ENCODE measurements around the gene DGKG. TPM values are rescaled to one million over a fixed set of nuclear protein-coding genes. Genes with fewer than 3 reads are reported as not detected.
A peak's percentile ranks its signal among the peaks of the same experiment; 100 is the strongest.

The DGKG gene
- total RNA-seq, 1 experiment from 2014 or later = 12.0 TPM

DNA sequence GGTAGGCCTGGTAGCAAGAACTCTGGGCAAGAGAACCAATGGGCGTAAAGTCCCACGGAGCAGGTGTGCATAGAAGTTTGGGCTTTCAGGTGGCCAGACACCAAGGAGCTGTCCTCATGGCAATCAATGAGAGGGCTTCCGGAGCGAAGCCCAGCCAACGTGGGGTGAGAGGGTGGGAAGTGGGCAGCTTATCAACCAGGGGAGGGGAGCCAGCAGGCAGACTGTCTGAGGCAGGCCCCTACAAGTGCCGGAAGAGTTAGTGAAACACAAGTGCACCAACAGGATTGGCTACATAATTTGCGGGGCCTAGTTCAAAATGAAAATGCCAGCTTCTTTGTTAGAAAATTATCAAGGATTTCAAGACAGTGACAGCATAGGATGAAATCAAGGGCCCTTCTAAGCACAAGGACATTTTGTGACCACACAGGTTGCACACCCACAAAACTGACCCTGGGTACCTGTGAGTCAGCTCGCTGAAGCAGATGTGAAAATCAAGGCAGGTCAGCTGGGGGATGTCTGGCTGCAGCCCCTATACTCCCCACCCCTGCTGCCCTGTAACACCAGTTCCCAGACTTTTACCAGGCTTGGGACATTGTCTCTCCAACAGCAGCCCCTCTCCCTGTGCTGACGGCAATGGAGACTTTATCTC, 151.1 kb downstream of the DGKG start:
- DNase-seq (ENCODE audit: low spot score) = no peak

DNA sequence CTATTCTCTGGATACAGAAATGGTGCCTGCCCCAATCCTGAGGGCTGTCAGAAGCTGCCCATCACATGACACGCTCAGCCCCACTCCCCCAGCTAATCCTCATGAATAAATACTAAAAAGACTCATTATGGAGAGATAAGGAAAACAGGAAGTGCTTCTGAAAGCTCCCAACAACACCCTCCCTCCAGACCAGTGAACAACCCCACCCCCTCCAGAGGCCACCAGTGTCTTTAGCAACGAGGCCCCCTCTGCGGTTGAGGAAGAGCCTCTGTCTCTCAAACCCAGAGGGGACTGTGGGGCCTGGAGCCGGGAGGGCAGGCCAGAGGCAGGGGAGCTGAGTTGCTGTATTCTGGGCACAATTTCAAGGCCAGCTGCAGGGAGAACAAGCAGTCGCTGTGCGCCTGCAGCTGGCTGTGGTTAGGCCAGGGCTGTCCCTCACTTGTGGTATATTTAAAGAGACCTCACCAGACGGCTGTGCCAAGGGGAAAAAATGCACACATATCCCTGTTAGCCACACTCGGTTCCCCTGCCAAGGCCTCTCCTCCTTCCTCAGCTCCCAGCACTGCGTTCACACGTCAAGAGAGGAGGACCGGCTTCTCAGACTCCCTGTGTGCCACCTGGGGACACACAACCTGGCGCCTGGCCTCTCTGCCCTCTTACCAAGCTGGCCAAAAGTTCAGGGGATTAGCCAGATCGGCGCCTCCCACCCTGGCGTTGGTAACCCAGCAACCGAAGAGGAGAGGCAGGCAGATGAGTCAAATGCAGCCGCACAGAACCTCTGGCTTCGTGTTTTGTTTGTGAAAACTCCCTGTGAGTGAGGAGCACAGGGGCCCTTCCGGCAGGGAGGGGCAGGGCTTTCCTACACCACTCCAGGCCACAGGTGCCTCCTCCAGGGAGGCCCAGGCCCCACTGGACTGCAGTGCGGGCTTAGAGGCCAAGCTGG, 152.0 kb downstream of the DGKG start:
- peak; percentile 90 for DNase-seq (ENCODE audit: low spot score)

DNA sequence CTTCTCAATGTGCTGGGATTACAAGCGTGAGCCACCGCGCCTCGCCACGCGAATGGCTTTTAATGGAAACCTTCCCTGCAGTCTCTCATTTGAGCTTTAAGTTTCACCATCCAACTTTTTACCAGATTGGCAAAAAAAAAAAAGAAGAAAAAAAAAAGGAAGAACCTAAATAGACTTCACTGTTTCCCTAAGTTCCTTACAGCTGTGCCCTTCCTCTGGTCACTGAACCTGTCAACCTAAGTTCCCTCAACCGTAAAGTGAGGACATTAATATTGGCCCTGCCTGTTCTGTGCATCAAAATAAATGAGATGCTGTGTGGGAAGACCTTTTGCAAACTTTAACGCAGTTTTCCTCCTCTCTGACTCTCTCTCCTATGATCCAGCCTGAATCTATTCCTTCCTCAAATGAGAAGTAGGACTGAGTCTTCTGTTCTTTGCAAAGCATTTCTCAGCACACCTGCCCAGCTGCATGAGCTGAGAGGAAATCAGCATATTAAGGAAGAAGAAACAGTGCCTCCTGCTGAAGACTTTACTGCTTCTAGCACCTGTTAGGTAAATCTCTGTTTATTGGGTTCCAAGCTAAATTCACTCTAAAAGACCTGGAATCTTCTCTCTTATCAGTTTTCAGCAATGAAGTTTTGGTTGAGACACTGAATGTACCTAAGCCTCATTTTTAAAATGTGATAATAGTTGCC, 153.6 kb downstream of the DGKG start:
- no peak for DNase-seq (ENCODE audit: low spot score)

DNA sequence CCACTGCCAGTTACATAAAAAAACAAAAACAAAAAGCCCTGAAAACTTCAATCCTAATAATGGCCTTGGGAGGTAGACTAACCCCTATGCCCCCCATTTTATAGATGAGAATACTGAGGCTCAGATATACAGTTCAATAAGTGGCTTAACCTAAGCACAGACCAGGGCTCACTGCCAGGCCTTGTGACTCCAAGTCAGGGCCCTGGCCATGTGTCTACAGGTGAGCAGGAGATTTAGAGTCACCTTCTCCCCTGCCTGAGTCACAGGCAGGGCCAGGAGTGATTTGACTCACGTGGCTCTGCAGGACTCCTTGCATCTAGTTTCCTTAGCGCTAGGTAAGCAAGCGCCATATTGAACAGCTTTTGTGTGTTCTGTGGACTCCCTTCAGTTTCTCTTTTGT, 154.5 kb downstream of the DGKG start:
- no peak for DNase-seq (ENCODE audit: low spot score)

DNA sequence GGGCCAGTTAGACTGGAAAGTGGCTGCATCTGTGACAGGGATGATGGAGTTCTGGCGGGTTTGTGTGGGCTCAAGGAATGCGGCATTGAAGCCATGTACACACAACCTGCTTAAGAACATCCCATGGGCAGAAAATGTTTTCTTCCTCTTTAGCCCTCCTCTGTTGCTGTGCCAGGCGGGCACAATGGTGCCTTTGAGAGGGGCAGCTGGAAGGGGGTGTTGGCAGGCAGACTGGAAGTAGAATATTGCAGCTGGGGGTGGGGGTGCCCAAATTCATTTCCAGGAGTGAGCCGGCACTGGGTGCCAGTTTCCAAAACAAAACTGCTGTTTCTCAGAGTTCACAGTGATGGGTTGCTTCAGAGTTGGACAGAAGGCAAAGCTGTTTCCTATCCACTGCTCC, 161.3 kb downstream of the DGKG start:
- no peak for DNase-seq (ENCODE audit: low spot score)

DNA sequence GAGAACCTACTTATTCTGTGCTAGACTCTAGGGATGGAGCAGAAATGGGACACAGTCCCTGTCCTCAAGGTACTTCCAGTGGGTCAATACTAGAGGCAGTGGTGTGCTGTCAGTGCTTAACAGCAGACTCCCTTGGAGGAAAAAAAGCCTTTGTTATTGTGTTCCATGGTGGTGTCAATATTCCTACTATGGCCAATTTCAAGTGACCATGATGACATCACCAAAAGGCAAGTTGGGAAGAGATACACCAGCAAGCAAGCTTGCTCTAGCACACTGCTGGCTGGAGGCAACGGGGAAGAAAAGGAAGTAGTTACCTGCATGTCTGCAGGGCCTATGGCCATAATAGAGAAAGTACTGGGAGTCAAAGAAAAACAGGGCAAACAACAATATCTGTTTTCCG, 163.6 kb downstream of the DGKG start:
- no peak for DNase-seq (ENCODE audit: low spot score)

DNA sequence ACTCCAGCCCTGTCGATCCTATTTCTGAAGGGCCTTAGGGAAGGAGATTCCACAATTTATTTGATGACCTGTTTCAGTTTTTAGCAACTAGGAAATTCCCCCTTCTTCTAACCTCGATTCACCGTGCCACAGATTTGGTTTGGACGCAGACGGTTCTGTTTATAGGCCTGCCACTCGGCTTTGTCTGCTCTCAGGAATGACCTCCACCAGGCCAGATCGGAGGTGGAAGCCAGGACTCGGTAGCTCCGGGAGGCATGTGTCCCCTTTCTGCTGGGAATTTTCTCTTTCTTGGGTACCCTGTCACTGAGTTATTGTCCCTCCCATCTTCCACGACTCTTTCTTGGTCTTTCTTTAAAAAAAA, 167.6 kb downstream of the DGKG start:
- no peak for DNase-seq (ENCODE audit: low spot score)

DNA sequence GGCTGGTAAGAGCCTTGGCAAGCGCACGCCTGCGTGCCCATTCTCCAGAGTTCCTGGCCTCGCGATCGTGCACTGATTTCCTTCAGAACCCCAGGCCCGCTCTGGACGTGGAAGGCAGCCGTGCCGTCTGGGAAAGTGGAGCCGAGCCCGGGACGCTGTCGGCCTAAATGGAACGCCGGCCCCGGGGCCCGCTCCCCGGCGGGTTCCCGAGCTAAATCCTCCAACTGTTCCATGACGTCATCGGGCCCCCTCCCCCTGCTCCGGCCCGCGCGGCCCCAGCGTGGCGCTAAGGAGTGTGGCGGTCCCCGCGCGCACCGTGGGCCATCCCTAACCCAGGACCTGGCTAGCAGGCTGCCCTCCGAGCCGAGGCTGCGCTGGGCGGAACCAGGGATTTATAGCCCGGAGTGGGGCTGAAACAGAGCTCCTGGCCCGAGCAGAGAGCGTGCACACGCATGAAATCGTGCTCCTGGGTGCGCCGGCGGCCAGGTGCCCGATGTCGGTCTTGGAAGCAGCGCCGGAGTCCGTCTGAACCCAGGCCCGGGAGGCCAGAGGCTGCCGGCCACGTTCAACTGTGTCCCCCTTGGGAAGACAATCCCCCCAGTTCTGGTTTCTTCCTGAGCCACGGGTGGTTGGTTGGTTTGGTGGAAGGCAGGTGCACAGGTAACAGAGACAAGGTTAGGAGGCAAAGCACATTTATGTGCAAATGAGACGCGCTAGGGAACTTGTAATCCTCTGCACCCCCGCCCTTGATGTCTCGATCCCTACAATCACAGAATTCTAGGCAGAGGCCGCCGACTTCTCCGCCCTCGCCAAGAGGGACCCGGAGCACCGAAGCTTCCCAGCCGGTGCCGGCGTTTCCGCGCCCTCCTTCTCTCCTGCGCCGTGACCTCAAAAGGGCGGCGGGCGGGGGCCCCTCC, 168.2 kb downstream of the DGKG start:
- DNase-seq (ENCODE audit: low spot score) = no peak

DNA sequence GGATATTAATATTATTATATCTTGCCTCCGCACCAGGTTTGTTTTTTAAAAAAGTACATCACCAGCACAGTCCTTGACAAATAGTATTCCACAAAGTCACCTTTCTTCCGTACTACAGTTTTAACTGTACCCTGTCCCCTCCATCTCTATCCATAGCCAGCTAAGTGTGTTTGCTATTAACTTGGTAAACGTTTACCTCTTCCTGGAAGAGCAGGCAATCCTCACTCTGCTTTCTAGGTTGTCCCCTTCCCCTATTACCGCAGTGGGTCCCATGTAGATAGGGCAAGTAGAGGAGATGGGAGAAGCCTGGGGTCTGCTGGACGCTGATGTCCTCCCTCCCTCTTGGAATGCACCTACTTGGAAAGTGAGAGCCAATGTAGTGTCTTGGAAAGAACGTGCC, 169.2 kb downstream of the DGKG start:
- no peak for DNase-seq (ENCODE audit: low spot score)

DNA sequence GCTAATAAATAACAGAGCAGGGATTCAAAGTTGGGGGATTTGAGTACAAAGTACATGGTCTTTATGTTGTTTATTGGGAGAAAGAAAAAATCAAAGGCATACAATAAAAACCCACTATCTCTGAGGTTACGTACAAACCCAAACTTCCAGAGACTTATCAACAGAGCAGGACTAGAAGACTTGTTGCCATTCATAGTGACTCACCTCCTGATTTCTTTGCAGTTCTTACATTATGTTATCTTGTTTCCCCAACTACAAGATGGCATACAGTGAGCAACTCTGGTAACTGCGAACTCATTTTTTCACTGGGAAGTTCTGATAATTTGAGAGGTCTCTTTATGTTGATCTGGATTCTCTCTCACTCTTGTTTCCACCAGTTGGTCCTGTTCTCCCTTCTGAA, 172.5 kb downstream of the DGKG start:
- no peak for DNase-seq (ENCODE audit: low spot score)

DNA sequence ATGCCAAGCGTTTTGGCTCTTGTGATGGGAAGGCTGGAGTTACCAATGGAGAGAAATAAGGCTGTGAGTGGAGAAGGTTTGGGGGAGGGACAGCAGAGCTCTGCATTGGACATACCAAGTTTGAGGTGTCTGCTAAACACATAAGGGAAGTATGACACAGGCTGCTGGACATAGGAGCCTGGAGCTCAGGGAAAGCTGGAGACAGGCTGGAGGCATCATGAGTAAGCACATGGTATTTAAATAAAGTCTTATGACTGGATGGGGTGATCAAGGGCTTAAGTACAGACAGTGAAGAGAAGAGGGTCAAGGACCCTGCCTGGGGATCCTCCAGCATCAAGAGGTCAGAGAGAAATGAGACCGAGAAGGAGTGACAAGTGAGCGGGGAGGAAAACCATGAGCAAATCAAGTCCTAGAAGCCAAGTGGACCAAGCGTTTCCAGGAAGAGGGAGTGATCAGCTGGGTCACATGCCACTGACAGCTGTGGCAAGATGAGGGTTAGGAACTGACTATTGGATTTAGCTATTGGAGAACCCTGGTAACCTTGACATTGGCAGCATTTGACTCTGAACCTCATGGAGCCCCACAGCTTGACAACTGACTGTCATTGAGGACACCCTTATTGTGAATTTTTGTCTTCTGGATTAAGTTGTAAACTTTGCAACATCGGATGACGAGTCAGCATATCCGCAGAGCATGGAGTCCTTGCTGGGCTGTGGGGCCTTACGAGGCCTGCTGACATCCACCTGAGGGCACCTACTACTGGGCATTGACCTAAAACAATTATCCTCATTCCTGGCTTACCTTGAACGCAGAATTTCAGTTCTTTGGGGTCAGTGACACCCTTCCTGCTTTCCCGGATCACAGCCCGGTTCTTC, 174.4 kb downstream of the DGKG start:
- no peak for DNase-seq (ENCODE audit: low spot score)

DNA sequence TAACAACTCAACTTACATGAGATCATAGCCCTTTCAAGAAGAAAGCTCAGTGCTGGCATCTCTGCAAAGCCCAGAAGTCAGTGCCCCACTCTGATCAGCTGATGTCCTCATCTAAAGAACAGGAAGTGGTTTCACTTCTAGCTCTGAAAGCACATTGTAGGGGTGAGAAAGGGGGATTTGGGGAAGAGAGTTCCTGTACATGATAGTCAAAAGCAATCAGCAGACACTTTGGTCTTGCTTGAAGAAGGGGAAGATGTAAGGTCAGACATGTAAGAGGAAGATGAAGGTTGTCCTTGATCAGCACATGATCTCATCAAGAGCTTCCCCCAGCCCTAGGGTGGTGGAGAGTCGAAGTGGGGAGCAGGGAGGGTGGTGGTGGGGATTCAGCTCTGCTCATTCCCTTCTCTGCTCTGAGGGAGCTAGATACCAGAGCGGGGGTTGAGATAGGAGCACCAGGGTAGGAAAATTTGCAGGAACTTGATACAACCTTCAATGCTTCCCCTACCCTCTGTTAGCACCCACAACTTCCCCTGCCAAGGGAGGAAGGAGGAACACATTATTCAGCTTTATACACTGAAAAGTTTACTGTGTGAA, 176.7 kb downstream of the DGKG start:
- no peak for DNase-seq (ENCODE audit: low spot score)

DNA sequence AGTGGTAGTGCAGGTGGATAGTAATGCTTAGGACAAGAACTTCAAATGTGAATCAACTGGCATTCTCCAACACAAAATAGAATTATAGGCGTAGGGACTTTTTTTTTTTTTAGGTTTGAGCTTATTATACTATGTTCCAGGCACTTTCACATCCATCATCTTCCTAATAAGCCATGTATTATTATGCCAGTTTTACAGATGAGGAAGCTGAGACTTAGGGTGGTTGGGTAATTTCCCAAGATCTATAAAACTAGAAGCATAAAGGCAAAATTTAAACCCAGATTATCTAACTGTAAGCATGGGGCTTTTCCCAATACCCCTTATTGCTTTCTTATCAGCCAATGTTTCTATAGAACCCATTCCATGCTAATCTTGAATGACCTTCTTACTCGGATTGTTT, 178.0 kb downstream of the DGKG start:
- no peak for DNase-seq (ENCODE audit: low spot score)

DNA sequence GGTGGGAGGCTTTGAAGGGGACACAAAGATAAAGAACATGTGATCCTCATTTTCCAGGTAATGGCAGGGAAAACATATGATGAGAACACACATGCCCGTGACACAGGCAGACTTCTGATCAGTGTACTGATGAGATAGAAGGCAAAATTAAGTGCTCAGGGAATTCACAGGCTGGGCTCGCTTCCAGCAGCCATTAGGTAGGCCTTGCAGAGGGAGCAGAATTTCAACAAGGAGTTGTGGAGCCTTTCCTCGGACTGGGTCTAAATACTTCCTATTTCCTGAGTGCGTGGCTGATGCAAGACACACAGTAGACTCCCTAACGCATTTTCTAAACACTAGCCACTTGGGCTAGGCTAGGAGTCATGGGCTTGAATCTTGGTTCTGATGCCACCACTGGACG, 179.2 kb downstream of the DGKG start:
- no peak for DNase-seq (ENCODE audit: low spot score)

DNA sequence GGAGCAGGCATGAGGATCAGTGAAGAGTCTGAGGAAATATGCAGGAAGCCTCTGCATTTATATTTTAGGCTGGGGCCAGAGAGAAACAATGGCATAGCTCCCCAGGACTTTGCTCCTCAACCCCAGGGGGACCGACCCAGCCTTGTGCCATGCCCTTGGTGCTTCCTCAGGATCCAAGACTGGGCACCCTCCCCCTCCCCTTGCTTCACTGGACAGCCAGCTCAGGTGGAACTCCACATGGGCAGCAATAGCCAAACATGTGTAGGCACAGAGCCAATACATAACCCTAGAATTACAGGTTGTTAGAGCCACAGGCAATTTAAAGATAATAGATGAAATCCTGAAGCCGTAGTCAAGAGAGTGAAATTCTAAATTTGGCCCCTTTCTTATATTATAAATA, 180.1 kb downstream of the DGKG start:
- no peak for DNase-seq (ENCODE audit: low spot score)

DNA sequence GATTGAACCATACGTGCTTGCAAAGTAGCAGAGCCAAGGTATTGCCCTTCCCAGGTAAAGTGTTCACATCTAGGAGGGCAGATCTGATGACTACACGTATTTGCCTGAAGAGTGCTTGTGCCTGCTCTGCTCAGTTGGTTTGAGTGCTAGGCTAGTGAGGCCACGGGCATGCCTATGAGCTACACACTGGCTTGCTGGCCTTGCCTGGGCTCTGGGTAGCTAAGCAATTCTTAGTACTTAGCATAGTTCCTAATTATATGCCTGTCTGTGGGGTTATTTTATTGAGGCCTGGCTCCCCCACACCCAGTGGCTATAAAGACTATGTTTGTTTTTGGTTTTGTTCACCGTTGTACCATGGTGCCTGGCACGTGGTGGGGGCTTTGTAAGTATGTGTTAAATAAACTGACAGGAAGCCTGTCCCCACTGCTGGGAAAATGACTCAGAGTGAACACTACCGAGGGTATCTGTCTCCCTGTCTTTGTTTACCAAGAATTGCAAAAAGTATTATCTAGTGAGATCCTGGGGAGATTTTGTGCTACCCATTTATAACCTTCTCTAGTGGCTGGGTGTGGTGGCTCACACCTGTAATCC, 181.0 kb downstream of the DGKG start:
- DNase-seq (ENCODE audit: low spot score) = no peak

DNA sequence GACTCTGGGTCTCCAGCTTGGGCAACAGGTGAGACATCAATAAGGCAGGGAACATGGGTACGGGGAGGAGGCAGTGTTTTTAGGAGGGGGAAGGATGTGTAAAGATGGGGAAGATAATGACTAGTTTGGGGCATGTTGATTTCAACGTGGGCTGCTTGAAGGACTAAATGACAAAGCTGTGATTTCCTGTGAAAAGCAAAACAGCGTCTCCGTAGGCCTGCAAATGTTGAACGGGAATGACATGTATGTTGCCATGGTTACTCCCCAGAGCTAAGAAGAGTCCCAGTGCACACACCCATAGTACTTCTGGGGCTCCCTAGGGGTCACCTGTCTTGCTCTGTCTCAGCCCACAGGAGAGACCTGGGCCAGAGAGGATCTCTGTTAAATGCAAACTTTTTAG, 181.9 kb downstream of the DGKG start:
- DNase-seq (ENCODE audit: low spot score) = no peak

DNA sequence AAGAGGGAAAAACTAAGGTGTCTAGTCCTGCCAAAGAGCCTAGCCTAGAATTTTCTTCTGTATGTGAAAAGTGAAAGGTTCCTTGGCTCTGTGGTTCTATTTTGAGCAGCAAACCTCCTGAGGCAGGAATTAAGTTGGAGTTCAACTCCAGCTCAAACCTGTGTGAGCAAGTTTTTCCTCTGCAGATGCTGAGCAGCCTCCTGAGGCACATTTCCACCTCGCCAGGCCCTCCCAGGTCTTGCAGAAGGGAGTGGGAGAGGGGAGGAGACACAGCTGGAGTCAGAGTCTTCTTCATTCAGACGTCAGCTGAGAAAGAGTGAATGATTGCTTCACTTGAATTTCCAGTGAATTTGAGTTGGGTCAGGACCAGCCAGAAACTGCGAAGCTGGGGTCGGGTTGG, 183.6 kb downstream of the DGKG start:
- no peak for DNase-seq (ENCODE audit: low spot score)

DNA sequence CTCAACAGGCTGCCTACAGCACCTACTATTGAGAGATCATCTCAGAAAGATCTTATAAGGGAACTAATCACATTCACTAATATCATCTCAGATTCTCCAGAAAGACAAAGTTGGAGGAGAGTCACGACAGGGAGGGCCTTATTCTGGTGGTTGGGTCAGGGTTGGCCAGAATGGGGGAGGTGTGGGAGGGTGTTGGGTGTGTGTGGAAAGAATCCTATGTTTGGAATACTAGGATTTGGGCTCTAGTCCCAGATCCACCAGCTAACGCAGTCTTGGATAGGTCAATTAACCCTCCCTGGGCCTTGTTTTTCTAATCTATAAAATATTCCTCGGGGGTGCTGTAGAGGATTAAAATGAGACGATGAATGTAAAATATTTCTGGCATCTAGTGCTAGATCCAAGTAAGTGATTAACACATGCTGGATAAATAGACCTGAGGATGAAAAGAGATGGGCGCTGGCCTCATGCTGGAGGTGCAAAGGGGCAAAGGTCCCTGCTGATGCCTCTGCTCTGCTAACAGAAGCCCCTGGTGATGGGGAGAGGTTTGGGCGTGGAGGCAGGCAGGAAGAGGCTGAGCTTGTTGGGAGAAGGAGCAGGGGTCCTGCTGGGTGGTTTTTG, 185.6 kb downstream of the DGKG start:
- no peak for DNase-seq (ENCODE audit: low spot score)

Measured in A172 (cell line).